AG09309 (cell line): ENCODE data around the gene ALG14.
A peak's percentile ranks its signal among the peaks of the same experiment; 100 is the strongest.

Source experiments
- DNase-seq: peaks from one replicate; pipeline ENCODE4 v3.0.0-alpha.2; 2010; ENCODE audit warnings: low read depth
- H3K4me3 ChIP-seq: 2 replicates; pipeline ENCODE4 v1.5.1; 2011; ENCODE audit warnings: mild to moderate bottlenecking, low read depth, low read length, moderate library complexity; ENCODE audit not compliant: control insufficient read depth
- TF ChIP-seq, protein P1 (sequence below): IDR thresholded peaks from 2 replicates; pipeline ENCODE4 v1.5.1; 2011; ENCODE audit warnings: mild to moderate bottlenecking, low read depth, low read length, inconsistent platforms; ENCODE audit not compliant: insufficient read depth, control insufficient read depth; ENCODE audit errors: missing control alignments

Gene ALG14

DNA sequence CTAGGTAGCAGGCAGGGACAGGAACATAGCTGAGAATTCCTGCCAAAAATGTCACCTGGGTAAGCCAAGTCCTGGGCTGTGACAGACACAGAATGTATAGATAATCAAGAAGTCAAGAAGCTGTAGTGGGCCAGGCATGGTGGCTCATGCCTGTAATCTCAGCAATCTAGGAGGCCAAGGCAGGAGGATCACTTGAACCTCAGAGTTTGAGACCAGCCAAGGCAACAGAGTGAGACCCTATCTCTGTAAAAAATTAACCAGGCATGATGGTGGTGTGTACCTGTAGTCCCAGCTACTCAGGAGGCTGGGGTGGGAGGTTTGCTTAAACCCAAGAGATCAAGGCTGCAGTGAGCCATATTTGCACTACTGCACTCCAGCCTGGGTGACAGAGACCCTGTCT, 3.3 kb upstream of the ALG14 start:
- TF ChIP-seq, protein P1, sequence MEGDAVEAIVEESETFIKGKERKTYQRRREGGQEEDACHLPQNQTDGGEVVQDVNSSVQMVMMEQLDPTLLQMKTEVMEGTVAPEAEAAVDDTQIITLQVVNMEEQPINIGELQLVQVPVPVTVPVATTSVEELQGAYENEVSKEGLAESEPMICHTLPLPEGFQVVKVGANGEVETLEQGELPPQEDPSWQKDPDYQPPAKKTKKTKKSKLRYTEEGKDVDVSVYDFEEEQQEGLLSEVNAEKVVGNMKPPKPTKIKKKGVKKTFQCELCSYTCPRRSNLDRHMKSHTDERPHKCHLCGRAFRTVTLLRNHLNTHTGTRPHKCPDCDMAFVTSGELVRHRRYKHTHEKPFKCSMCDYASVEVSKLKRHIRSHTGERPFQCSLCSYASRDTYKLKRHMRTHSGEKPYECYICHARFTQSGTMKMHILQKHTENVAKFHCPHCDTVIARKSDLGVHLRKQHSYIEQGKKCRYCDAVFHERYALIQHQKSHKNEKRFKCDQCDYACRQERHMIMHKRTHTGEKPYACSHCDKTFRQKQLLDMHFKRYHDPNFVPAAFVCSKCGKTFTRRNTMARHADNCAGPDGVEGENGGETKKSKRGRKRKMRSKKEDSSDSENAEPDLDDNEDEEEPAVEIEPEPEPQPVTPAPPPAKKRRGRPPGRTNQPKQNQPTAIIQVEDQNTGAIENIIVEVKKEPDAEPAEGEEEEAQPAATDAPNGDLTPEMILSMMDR = no peak
- no peak for DNase-seq

DNA sequence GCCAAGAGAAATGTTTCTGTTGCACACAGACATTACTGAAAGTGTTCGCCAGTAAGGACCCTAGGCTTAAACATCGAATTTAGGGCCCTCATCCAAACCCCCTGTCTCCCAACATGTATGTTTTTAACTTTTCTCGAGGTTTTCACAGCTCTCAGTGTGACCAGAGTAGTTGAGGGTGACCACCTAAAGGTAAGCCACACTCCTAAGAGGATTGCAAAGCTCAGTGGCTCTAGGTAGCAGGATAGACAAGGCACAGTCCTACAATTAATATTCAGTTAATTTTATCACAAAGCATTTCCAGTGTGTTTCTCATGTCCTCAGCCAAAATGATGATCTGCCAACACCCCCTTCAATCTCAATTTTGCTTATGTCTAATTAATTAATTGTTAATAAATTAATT, 695 bp upstream of the ALG14 start:
- peak overlapping the region; percentile 68 for H3K4me3 ChIP-seq
- TF ChIP-seq, protein P1 = no peak
- no peak for DNase-seq

More for the DNA sequence above, 3.3 kb upstream of the ALG14 start:
- no peak overlapping the region for H3K4me3 ChIP-seq

DNA sequence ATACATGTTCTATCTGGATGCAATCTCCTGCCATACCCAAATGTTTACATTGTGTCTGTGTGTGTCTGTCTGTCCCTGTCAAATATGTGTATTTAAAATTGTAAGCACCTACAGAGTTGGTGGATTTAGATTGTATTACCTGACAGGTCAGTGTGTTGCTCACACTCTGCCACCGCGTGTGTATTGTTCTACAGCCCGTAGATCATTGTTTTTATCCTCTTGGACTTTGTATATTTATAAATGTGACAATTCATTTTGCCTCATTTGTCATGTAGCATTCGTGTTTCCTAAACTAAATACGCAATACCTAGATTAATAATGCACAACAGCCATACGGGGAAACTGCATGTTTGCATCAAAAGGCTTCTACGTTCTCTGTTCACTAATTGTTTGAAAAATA, 634 bp downstream of the ALG14 start:
- TF ChIP-seq, protein P1 = no peak
- peak overlapping the region; percentile 68 for H3K4me3 ChIP-seq
- no peak for DNase-seq

DNA sequence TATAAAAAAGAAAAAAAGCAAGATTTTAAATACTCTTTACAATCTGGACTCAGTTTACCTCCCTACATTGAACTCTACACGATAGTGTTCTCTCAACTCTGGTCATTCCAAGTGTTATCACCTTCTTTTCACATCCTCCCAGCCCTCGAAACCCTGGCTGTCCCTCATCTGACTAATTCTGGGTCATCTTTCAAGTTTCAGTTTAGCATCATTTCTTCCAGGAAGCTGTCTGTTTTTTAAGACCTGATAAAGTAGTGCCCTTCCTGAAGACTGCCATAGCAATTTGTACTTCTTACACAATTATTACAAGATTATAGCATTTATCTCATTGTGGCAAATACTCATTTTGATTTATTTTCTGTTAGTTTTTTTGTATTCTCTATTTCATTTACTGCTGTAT, 1.2 kb downstream of the ALG14 start:
- TF ChIP-seq, protein P1 = no peak
- H3K4me3 ChIP-seq = no peak overlapping the region
- DNase-seq = no peak

DNA sequence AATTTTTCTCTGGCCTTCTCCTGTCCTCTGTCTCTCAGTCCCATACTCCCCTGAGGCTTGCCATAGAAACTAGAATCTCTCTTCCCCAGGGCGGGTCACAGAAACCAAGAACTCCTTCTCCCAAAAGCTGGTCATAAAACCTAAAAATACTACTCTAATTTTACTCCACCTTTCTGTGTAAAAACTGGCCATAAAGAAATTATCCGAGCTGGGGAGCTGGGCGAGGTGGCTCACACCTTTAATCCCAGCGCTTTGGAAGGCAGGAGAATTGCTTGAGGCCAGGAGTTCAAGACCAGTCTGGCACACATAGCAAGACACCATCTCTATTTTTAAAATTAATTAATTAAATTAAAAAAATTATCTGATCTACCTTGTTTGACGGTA, 3.0 kb downstream of the ALG14 start:
- no peak overlapping the region for H3K4me3 ChIP-seq
- TF ChIP-seq, protein P1 = no peak
- DNase-seq = no peak

DNA sequence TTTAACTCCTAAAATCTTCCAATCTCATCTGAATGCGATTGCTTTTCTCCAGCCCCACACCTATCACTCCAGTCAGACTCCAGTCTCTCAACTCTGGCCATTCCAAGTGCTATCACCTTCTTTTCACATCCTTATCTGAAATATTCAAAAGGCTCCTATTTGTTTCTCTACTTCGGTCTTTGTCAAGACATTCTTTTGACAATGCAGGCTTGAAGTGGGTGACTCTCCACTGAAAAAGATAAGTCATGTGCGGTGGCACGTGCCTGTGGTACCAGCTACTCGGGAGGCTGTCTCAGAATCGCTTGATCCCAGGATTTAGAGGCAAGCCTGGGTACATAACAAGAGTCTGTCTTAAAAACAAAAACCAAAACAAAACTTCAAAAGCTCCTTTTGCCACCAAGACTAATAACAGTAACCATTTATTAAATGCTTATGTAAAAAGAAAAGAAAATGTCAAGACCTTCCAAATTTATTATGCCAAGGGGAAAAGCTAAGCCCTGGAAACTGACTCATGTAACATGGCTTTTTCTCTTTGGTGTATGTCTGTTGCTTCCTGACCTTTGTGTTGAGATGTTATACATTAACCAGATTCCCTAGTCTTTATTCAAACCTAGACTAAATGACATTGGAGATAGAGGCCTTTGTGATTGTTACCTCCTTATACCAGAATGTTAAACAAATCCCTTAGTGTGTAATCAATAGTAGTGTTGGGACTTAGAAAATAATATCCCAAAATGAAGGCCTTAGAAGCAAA, 3.6 kb downstream of the ALG14 start:
- DNase-seq = no peak
- TF ChIP-seq, protein P1 = no peak
- H3K4me3 ChIP-seq = no peak overlapping the region
